NCI-H748 (cell line): Measurements from ENCODE around the gene WIPI1.

Source experiments
- DNase-seq: peaks from one replicate; lab custom pipeline; 2025; ENCODE audit not compliant: unreplicated experiment; lab: John Stamatoyannopoulos, UW

Gene WIPI1

GRCh38 chr17:68439656-68440290, 17.5 kb downstream of the WIPI1 start:
- DNase-seq, result no peak

- no peak for DNase-seq
These were observed 19.1 kb downstream of the WIPI1 start for GRCh38 chr17:68437979-68438822.

- peak; percentile 71 for DNase-seq
These were observed 21.1 kb downstream of the WIPI1 start for GRCh38 chr17:68435876-68436842.

GRCh38 chr17:68435361-68435760, 21.9 kb downstream of the WIPI1 start:
- DNase-seq, result no peak

GRCh38 chr17:68433911-68434508, 23.3 kb downstream of the WIPI1 start:
- DNase-seq, result no peak

- no peak for DNase-seq
These were observed 24.1 kb downstream of the WIPI1 start for GRCh38 chr17:68433211-68433610.

GRCh38 chr17:68432086-68432864, 25.0 kb downstream of the WIPI1 start:
- DNase-seq, result no peak

GRCh38 chr17:68431661-68432071, 25.6 kb downstream of the WIPI1 start:
- DNase-seq, result peak; percentile 28

- DNase-seq, result no peak
These were observed 26.2 kb downstream of the WIPI1 start for GRCh38 chr17:68431045-68431608.

- no peak for DNase-seq
These were observed 27.4 kb downstream of the WIPI1 start for GRCh38 chr17:68429881-68430280.

GRCh38 chr17:68428498-68429172, 28.7 kb downstream of the WIPI1 start:
- DNase-seq, result no peak

- DNase-seq, result no peak
These were observed 29.7 kb downstream of the WIPI1 start for GRCh38 chr17:68427575-68427974.

- no peak for DNase-seq
These were observed 31.3 kb downstream of the WIPI1 start for GRCh38 chr17:68425979-68426378.

GRCh38 chr17:68424861-68425260, 32.4 kb downstream of the WIPI1 start:
- peak; percentile 81 for DNase-seq

GRCh38 chr17:68424203-68424602, 33.1 kb downstream of the WIPI1 start:
- DNase-seq, result no peak

GRCh38 chr17:68423251-68423650, 34.0 kb downstream of the WIPI1 start:
- no peak for DNase-seq

- DNase-seq, result no peak
These were observed 34.5 kb downstream of the WIPI1 start for GRCh38 chr17:68422821-68423220.

- no peak for DNase-seq
These were observed 35.8 kb downstream of the WIPI1 start for GRCh38 chr17:68421486-68421885.

GRCh38 chr17:68420065-68420464, 37.2 kb downstream of the WIPI1 start:
- DNase-seq, result no peak
